Measurements from ENCODE around the gene ST3GAL6.

Gene ST3GAL6

GRCh38 chr3:98778383-98778782 is 15.2 kb downstream of the ST3GAL6 start:
- peak; percentile 60 for DNase-seq

DNA sequence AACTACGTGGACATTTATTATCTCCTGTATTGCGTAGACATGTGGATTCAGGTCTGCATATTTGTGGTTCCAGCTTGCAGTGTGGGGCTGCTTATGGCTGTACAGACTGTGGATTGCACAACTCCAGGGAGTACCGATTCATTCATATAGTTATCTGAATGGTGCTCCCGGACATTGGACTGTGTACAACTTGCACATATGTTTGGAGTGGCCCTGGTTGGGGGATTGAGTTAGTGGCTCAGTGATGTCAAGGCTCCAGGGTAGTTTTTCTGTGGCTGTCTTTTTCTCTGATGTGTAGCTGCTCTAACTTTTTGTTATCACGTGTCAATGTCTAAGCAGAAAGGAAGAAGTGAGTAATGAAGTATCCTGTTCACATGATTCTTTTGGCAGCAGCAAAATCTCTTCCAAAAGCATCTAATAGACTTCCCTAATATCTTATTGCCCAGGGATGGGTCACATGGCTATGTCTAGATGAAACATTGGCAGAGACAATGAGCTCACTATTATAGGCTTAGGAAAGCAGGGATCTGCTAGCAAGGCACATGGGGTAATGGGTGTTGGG is 15.8 kb downstream of the ST3GAL6 start:
- DNase-seq = peak; percentile 49

DNA sequence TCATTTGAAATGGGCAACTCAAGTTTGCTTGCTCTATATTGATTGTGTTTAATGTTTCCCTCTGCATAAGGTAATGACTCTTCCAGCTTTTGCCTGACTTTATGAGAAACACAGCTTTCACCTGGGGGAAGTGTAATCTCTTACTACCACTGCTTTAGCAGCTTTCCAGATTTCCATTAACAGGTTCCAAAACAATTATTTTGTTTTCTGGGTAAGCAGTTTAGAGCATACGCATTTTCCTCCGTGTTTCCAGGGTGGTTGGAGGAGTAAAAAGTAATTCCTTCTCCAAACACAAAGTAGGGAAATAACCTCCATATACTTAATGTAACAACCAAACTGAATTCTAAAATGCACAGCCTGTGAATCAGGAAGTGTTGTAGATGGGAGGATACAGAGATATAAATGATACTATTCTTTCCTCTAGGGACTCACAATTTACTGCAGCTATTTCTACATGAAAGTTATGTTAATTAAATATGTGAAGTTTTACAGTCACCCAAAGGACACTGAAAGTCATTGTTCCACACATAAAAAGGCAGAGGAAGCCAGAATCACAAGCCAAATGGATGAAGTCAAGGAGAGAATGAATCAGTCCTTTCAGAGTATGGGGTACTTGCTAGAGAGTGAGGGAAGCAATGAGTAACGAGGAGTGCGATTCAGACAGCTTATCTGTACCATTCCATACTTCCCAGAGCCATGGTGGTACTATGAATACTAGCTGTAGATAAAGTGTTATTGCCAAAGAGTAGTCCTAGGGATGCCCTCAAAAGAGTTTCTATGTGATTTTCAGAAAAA is 16.6 kb downstream of the ST3GAL6 start:
- DNase-seq = no peak

- no peak for DNase-seq
Observed at GRCh38 chr3:98780343-98780742, 17.2 kb downstream of the ST3GAL6 start.

DNA sequence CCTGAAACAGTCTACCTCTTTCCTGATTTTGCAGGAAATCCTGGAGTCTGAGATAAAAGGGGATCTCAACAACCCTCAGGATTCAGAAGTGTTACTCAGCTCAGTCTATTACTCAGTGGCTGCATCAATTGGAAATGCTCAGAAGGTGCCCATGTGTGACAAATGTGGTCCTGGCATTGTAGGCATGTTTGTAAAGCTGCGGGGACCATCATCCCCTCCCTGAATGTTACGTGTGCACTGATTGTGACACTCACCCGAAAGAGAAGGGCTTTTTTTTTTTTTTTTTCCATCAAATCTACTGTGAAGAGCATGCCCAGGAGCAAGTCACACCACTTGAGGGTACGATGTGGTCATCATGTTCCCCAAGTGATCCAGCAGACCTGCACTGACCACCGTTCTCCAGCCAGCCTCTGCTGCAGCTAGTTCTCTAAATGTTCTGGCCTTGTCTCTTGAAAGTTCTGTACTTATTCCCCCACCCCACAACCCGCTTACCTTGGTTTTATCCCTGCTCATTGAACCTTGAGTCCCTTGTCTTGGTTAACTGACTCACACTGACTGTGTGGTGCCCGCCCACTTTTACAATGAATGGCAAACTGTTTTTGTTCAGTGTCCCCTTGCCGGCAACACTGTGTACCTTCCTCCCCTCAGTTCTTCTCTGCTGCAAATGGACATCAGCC is 19.8 kb downstream of the ST3GAL6 start:
- no peak for DNase-seq

GRCh38 chr3:98784042-98784441 is 20.9 kb downstream of the ST3GAL6 start:
- DNase-seq = no peak

GRCh38 chr3:98784666-98785600 is 21.8 kb downstream of the ST3GAL6 start:
- peak; percentile 57 for DNase-seq

DNA sequence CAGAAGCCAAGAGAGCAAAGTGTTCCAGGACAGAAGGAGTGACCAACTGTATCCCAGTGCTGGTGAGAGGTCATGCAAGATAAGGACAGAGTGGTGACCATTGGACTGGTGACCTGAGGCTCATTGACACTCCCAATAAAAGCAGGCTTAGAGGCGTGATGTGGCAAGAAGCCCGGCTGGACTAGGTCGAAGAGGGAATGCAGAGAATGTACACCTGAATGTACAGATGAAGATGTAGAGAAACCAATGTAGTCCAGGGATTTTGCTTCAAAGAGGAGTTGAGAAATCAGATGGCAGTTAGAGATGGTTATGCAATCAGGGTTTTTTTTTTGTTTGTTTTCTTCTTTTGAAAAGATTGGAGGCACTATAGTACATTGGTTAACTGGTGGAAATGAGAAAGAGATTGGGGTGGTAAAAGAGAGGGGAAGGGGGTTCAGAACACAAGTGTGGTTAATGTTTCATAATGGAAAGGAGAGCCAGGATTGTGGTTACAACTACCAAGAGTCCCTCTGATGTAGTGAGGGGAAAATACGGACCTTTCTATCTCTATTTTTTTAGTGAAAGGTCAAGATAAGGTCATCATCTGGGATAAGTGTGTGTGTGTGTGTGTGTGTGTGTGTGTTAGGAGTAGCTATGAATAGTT is 23.3 kb downstream of the ST3GAL6 start:
- DNase-seq = peak; percentile 73

DNA sequence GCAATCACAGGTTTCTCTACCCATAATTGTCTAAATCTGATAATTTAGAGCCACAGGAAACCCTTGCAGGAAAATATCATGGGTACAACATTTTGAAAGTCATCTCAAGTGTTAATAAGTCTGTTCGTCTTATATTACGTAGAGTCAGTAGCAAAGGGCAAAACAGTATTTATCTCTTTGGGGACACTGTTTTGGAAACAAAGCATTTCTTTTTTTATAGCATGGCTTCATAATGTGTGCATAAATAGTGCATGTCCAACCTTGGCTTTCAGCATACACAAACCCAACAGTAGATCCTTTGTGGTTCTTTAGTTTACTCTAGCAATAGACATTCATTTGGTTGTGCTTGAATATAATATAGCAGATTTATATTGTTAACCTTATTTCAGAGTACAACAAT is 24.0 kb downstream of the ST3GAL6 start:
- DNase-seq = no peak

DNA sequence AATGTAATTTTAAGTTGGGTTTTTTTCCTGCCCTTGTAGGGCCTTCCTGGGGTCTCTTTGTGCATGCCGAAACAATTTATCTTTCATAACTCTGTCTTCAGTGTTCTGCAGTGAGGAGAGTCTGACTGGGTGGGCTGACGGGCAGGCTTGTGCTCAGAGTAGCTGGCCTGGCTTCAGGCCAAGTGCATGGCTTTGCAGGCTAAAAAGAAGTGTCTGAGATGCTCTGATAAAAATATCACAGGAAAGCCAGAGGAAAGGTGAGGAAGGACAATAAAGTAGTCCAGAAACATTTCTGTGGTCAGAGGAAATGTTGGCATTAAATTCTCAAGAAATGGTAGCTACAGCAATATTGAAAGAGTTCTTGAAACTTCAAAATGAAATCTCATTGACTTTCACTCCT is 25.5 kb downstream of the ST3GAL6 start:
- DNase-seq = no peak

- no peak for DNase-seq
Observed at GRCh38 chr3:98791341-98792325, 28.5 kb downstream of the ST3GAL6 start.

DNA sequence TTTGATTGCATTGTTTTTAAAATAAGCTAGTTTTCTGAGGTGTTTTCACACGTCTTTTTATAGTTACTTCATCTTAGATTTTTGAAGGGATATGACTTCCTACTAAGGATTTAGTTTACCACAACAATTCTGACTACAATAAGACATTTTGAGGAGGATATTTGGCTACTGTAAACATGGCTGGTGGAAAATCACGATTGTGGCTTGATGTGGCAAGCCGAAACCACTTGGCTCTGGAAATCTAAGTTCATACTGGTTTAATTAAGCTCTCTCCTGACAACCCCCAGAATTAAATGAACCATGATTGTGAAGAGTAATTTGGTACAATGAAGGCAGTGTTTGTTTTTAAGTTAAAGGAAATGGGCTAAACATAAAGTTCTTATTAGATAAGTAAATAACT is 30.8 kb downstream of the ST3GAL6 start:
- DNase-seq = no peak

GRCh38 chr3:98796334-98796733 is 33.2 kb downstream of the ST3GAL6 start:
- no peak for DNase-seq

- no peak for DNase-seq
Observed at GRCh38 chr3:98797905-98798304, 34.8 kb downstream of the ST3GAL6 start.

- DNase-seq = no peak
Observed at GRCh38 chr3:98798820-98799219, 35.7 kb downstream of the ST3GAL6 start.

DNA sequence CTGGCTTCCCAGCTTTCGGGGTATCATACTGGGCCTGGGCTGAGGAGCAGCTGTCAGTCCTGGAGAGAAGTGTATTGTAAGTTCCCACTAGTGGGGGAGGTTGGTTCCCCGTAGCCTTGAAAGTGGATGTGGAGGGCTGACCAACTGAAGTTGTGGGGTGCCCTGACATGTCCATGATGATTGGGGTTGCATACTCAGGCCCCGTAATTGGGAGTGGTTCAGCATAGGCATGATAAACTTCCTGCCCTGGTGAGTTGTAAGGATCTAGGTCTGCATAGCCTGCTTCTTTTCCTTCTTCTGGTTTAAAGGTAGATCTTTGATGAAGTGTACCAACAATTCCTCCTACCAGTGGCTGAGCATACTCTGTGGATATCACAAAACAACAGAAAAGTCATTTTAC is 36.3 kb downstream of the ST3GAL6 start:
- no peak for DNase-seq

DNA sequence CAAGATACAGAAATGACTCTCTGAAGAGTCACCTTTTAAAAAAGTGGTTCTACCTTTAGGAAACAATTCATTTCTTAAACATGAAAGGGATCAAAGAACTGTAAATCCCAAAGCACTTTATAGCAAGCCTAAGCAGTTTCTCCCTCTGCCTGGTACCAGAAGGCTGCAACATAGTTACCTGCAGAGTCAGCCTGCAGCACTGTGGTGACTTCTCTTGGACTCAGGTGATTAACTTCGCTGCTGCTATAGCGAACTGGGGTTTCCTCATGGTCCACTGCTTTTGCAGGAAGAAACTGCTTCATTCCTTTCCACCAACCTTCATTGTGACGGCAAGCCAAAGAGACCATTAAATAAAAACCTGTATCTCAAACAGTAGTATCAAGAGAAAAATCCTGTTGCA is 37.3 kb downstream of the ST3GAL6 start:
- no peak for DNase-seq

DNA sequence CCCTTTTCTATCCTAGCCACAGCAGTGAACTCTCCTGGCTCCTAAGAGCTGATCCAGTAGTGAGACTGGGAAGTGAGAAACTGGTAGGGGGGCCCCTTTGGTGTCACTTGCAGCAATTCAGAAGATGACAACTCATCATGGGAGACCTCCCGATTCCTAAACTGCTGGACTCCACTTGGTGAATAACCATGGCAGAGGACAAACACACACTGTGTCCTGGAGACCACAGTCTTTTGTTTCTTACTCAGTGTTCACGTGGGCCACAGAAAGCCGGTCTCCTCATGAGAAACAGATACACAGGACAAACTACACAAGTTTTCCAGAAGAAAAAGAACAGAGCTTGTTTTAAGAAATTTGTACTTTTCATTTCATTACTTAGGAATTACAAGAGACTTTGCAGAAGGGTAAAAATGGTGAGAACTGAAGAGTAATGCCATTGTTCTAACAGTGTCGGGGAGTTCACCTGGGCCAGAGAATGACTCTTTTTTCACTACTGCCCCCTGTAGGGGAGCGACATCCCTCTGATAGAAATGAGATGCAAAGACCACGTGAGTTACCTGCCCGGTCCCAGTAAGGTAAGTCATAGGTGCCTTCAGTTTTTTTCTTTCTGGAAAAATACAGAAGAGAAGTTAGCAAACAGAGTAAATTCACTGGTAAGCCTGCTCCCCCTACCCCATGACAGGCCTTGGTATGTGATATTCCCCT is 38.1 kb downstream of the ST3GAL6 start:
- no peak for DNase-seq

- DNase-seq = no peak
Observed at GRCh38 chr3:98805571-98805970, 42.4 kb downstream of the ST3GAL6 start.

DNA sequence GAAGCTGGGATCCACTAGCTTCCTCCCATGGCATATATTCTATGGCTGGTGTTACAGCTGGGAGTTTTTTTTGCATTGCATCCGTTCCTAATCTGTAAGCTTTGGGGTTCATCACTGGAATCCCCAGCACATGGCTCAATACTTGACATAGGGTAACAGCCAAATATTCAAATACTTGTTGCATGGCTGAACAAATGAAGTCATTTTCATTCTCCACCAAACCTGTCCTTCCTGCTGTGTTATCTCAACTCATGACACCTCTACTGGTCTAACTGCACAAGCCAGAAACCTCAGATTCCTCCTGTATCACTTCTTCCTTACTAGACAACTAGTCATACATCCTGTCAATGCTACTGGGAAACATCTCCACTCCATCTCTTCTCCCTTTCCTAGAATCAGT is 43.4 kb downstream of the ST3GAL6 start:
- no peak for DNase-seq

- DNase-seq = no peak
Observed at GRCh38 chr3:98807011-98807410, 43.9 kb downstream of the ST3GAL6 start.

All from SIG-M5 (cell line).